HuH-7.5 (cell line): Measurements from ENCODE around the gene EEF2K.

Experiments used
- DNase-seq: peaks from one replicate; pipeline ENCODE4 v3.0.0; 2011; ENCODE audit warnings: low spot score

The EEF2K gene

DNA sequence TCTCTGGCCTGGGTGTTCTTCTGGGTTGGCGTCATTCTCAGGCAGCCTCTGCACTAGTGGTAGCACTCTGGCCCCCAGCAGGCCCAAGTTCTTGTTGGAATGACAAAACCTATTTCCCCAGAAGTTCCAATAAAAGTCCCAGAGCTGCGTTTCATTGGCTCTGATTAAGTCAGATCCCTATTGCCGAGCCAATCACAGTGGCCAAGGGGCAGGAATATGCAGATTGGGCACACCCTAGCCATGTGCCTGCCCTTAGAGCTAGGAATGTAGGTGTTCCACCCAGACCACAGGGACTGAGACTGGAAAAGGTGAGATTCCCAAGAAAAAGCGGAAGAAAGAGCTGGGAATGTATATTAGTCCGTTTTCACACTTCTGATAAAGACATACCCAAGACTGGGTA, 46.2 kb downstream of the EEF2K start:
- no peak for DNase-seq

DNA sequence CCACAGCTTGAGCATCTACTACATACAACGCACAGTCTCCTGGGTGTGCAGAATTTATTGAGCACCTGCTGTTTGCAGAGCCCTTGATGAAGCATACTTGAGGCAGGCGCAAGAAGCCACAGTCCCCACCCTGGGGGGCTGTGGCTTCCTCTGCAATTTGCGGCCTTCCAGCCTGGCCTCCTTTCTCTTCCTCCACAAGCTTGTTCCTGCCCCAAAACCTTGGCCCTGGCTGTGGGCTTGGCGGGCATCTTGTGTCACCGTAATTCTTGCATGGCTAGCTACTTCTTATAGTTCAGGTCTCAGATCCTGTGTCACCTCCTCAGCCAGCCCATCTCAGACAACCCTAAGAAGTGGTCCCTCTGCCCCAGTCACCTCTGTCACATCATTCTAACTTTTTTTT, 47.2 kb downstream of the EEF2K start:
- no peak for DNase-seq

DNA sequence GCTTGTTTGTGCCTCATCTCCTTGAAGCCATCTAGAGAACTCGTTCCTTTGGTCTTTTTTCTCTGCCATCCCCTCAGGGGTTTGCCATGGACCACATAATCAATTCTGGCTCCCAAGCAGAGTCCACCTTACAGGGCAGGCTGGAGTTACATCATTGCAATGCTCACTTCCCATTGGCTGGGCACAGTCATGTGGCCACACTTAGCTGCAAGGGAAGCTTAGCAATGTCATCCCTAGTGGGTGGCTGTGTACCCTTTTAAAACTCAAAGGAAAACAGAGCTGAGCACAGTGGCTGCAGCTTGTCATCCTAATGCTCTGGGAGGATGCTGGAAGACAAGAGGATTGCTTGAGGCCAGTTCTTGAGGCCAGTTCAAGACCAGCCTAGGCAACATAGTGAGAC, 49.3 kb downstream of the EEF2K start:
- DNase-seq, result no peak

DNA sequence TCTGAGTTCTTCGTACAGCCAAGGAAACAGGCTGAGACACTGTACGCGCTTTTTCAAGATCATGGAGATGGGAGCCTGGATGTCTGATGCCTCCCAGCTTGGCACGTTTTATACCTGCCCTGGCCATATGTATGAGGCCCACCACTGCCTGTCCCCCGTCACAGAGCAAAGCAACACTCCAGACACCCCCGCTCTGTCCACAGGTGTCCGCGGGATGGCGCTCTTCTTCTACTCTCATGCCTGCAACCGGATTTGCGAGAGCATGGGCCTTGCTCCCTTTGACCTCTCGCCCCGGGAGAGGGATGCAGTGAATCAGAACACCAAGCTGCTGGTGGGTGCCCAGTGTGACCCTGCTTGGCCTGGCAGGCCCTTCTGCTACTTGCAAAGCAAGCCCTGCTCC, 51.4 kb downstream of the EEF2K start:
- no peak for DNase-seq

DNA sequence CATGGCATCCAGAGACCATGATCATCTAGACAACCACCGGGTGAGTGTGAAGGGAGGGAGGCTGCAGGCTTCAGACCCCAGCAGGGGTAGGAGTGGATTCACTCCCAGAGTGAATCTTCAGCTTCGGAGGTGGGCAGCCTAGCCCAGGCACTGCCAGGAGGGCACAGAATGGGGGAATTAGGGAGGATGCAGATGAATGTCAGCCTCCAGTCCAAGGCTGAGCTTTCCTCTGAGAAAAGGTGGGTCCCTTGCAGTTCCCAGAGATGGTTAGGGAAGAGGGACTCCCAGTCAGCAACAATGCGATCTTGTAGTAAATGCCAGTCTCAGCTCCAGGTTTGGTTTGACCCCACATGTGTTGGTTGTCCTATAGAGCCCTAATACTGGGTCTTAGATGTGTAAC, 54.4 kb downstream of the EEF2K start:
- no peak for DNase-seq

DNA sequence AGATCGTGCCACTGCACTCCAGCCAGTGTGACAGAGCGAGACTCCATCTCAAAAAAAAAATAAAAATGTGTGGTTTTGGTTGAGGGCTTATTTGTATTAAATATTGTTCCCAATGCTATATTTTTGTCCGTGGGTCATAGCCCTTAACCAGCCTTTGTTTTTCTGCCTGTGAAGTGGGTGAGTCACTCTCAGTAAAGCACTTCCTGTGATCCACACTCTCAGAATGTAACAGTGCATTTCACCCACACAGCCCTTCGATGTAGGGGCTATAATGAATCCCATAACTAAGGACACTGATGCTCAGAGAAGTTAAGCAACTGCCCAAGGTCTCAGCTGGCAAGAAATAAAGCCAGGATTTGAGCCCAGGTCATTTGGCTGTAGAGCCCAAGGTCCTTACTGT, 56.4 kb downstream of the EEF2K start:
- no peak for DNase-seq

DNA sequence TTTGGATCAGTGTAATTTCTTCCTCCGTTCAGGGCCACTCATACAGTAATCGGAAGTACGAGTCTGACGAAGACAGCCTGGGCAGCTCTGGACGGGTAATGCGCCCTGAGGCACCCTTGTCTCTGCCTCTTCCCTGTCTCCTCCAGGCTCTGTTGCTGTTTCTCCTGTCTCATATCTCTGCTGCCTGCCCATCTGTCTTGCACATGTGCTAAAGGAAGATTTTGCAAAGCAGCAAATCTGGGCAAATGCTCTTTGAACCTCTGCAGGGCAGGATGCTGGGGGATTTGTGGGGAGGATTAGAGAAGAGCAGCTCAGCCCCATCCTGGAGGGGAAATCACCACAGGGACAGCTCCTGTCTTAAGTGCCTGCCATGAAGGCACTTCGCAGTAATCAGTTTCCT, 58.7 kb downstream of the EEF2K start:
- no peak for DNase-seq

DNA sequence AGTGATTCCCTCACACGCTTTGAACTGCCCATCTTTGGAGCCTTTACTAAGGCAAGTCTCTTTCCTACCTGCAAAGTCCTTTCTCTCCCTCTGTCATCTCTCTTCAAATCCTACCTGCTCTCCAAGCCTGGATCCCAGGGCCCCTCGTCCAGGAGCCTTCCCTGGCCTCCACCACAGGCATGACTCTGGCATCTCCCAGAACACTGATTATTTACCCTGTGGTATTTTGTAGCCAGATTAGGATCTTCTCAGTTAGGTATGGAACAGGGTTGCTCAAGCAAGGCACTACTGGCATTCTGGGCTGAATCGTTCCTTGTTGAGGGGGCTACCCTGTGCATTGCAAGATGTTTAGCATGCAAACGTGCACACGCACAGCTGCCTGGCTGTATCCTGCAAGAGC, 59.3 kb downstream of the EEF2K start:
- DNase-seq, result no peak

DNA sequence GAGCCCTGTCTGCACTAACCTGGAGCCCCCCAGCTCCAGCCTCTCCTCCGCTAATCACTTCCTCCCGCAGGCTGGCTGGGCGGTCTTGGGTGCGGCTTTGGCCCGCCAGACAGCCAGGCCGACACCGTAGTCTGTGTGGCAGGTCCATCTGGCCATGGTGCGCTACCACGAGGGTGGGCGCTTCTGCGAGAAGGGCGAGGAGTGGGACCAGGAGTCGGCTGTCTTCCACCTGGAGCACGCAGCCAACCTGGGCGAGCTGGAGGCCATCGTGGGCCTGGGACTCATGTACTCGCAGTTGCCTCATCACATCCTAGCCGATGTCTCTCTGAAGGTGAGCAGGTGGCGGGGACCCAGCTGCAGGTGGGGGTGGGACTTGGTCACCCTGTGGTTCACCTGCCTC, 60.5 kb downstream of the EEF2K start:
- DNase-seq, result no peak

DNA sequence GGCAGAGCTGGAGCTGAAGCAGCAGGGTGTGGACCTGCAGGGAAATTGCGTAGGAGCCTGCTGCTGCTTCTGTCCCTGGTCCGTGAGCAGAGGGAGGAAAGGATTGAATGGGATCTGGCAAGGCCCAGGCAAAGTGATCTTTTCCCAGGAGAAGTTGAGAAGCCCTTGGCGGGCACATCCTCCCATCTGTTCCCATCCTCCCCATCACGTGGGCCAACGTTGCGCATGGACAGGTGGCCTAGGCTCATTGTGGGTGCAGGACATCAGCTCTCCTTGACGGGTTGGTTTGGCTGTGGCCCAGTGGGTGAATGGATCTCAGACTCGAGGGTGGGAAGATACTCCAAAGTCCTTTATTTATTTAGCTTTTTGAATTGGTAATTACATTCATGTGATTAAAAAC, 61.7 kb downstream of the EEF2K start:
- DNase-seq, result no peak

DNA sequence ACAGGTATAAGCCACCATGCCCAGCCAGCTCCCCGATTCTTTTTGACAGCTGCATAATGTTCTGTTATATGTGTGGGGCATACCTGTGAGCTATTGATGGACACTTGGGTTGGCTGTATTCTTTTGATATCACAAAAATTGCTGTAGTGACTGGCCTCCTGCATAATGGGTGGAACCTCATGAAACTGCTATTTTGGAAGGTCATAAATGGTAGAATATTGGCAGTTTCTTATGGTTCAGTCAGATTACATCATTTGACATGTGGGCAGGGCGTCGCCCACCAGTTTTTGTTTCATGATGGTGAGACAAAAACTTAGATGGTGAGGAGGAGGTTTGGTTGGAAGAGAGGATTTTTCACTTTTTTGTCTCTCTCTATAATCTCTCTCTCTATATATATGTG, 64.4 kb downstream of the EEF2K start:
- DNase-seq, result no peak

DNA sequence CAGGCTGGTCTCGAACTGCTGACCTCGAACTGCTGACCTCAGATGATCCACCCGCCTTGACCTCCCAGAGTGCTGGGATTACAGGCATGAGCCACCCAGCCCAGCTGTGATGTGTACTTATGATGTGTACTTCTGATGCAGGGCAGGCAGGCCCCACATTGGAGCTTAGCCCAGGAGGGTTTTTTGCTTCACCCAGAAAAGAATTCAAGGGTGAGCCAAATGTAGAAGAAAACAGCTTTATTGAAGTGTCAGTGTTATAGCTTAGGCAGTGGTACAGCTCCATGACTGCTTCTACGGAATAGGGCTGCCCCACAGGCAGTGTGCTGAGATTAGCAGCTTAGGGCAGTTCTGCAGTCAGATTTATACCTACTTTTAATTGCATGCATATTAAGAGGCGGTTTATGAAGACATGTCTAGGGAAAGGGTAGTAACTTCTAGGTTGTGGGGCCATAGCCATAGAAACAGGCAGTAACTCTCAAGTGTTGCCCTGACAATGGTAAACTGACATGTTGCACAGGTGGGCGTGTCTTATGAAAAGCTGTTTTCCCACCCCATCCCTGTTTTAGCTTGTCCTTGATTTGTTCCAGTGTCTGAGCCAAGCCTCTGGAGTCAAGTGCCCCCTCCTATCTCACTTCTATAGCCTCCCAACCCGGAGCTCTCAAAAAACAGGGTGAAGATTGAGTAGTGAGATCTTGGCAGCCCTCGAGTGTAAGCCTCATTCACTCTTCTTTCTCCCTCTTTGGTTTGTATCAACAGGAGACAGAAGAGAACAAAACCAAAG, 67.0 kb downstream of the EEF2K start:
- DNase-seq, result no peak

DNA sequence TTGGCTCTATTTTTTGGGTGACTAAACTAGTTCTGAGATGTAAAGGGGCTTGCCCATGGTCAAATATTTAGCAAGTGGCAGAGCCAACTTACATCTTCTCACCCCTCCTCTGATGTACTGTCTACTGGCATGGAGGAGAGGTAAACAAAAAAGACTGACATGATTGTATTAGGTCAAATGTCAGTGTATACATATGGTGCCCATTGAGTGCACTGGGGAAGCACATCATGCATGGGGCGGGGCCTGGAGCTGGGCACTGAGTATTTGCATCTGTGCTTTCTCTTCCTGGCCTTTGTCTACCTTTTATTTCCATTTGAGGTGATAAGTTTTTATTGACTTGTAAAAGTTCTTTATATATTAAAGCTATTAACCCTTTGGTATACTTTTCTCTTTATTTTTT, 68.8 kb downstream of the EEF2K start:
- no peak for DNase-seq

DNA sequence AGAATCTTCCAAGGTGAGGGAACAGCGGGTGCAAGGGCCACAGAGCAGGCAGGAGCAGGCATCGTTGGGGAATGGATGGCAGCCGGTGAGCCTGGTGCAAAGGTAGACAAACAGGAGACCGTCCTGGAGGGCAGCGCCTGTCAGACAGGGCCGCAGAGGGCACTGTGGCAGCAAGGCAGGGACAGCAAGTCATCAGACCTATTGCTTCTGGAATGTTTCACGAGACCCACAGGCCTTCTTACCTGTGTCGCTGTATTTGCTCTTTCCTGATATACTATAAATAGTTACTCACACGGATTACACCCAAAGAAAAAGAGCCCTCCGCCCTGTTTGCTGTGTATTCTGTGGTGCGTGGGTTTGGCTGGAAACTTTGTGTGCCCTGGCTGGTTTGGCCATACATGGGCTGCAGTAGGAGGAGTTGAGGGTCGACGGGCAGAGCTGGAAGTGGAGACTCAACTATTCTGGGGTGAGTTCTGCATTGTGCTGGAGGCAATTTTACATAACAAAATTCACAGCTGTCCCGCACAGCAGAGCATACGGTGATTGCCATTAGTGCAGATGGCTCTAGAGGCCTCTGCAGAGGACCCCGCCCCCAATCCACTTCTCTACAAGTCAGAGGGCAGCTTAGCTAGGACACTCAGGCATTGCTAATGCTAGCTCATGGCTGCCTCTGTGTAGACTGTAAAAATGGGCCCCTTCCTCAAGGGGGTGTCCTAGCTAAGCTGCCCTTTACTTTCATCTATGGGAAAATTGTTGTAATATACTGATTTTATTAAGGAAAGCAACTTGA, 72.6 kb downstream of the EEF2K start:
- no peak for DNase-seq

DNA sequence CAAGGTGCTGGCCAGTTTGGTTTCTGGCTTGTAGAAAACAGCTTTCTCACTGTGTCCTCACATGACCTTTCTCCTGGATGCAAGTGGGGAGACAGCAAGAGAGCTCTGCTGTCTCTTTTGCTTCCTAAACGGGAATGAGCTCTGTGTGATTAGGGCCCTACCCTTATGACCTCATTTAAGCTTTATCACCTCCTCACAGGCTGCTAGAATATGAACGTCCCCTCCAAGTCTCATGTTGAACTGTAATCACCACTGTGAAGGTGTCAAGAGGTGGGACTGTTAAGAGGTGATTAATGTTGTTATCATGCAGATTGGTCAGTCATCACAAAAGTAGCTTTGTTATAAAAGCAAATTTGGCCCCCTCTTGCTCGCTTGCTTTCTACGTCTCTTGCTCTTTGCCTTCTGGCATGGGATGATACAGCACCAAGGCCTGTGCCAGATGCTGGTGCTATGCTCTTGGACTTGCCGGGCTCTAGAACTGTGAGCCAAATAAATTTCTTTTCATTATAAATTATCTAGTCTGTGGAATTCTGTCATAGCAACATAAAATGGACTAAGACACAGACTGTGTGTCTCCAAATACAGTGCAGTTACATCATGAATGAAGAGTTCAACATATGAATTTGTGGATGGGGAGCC, 76.3 kb downstream of the EEF2K start:
- DNase-seq, result no peak

DNA sequence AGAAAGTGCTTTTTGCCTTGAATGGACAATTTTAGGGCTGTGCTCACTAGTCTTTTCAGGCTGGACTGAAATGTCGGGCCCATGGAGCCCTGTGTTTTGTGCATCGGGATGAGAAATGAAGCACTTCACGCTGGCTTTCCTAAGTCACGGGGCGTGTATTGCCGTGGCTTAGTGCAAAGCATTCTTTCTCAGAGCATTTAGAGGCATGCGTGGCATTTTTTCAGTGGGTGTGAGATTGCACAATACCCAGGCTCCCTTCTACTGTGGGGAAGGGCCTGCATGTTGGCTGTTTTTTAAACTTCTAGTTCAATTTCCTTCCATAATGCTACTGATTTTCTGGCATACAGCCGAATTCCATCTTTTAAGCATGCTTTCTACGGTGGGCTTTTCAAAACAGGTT, 78.6 kb downstream of the EEF2K start:
- no peak for DNase-seq

DNA sequence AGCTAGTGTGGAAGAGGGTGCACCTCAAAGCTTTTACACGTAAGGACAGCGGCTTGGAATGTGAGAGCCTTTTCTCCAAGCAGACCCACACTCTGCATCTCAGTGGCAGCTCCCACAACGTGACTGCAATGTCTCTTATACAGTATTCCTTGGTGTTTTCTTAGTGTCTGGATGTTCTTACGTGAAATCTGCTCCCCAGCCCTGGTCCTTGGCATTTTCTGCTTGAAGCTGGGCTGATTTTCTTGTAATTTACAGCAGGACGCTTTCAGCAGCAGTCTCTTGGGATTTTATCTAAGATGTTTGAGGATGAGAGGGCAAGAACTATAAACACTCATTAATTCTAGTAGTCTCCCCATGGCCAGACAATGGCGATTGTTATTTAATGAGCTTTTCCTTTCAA, 79.0 kb downstream of the EEF2K start:
- DNase-seq, result no peak

DNA sequence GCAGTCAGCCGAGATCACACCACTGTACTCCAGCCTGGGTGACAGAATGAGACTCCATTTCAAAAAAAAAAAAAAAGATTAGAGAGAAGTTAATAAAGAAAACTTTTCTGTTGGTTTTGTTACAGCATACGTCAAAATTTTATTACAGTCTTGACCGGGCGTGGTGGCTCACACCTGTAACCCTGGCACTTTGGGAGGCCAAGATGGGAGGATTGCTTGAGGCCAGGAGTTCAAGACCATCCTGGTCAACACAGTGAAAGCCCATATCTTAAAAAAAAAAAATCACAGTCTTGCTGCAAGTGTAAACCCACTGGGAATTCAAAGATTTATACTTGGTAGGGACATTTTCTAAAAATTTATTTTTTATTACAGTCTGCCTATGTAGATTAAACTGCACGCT, 84.9 kb downstream of the EEF2K start:
- no peak for DNase-seq

DNA sequence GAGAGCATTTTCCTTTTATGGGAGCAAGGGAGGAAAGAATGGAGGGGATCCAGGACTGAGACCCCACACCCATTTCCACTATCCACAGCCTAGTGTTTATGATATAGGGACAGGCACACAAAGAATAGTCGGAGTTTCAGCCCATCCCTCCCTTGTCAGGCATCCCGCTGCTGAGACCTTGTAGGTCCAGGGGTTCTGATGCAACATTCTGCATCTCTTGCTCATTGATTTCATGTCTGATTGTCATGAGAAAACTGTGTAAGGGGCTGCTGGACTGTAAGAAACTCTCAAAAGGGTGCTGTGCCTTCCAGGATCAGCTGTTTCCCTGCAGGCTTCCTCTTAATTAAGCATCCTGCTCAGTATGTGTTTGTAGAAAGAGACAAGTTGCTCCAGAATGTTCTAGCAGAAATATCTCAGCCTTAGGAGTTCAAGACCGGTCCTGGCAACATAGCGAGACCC, 85.8 kb downstream of the EEF2K start:
- no peak for DNase-seq

DNA sequence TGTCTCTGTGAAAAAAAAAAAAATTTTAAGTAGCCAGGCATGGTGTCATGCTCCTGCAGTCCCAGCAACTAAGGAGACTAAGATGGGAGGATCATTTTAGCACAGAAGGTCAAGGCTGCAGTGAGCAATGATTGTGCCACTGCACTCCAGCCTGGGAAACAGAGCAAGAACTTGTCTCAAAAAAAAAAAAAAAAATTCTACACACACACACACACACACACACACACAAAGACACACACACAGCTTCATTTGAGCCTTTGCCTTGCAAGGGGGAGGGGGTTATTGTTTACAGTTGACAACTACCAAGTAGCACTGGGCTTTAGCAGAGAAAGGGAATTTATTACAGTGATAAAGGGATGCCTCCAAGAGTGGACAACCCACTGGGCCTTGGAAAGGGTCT, 86.2 kb downstream of the EEF2K start:
- DNase-seq, result no peak

DNA sequence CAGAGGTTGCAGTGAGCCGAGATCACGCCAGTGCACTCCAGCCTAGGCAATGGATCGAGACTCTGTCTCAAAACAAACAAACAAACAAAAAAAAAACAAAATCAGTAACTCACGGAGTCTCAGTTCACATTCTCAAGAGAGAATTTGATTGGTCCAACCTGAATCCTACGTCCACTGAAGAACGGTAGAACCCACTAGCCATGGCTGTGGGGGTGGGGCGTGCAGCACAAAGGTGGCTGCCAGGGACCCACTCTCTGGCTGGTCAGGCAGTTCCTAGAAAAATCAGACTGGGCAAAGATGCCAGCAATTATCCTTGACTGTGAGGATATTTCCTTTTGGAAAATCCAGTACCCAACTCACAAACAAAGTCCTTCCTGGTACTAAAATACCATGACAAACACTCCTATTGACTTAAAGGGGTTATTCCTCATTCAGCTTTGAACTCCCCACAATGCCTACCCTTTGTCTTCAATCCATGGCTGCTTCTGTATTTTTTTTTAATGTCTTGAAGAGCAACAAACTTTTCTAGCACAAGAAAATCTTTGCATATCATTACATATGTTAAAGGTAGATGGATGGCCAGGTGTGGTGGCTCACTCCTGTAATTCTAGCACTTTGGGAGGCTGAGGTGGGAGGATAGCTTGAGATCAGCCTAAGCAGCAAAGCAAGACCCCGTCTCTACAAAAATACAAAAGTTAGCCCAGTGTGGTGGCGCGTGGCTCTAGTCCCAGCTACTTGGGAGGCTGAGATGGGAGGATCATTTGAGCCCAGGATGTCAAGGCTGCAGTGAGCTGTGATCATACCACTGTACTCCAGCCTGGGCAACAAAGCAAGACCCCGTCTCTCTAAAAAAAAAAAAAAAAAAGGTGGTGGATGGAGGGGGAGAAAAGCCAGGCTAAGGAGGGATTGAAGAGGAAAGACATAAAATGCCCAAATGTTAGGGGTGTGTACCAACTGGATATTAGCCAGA, 87.3 kb downstream of the EEF2K start:
- no peak for DNase-seq
